NCI-H345 (cell line): ENCODE results near the gene SEMA4B.
"Not testable (repeated sequence)": the region's sequence is repeated elsewhere in the genome, so short reads cannot be mapped to it uniquely, and the experiment has no call there.

Source experiments
- DNase-seq: peaks from one replicate; lab custom pipeline; 2025; lab: John Stamatoyannopoulos, UW

The SEMA4B gene

DNA sequence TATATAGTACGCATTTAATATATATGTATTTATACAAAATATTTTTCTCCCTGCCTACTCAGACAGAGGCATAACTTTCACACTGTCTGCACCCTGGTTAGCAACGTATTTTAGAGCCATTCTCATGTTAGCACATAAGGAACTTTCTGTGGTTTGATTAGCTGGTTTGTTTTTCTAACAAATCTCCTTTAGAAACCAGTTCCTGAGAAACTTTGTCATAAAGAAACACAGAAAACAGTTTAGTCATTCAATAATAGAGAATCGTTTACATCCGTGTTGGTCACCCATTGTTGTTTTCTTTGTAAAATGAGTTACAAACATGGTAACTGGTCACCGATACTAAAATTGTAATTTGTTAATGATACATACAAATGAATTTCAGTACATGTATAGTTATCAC is 58.4 kb downstream of the SEMA4B start:
- no peak for DNase-seq

DNA sequence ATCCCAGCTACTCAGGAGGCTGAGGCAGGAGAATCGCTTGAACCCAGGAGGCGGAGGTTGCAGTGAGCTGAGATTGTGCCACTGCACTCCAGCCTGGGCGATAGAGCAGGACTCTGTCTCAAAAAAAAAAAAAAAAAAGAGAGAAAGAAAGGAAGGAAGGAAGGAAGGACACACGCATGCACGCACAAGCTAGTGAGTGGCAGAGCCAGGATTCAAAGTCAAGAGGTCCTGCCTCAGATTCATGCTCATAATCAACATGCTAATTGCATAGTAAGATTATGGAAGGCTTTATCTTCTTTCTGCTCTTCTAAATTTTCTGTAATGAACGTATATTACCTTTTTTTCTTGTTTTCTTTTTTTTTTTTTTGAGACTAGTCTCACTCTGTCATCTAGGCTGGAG is 59.6 kb downstream of the SEMA4B start:
- not testable (repeated sequence) for DNase-seq

DNA sequence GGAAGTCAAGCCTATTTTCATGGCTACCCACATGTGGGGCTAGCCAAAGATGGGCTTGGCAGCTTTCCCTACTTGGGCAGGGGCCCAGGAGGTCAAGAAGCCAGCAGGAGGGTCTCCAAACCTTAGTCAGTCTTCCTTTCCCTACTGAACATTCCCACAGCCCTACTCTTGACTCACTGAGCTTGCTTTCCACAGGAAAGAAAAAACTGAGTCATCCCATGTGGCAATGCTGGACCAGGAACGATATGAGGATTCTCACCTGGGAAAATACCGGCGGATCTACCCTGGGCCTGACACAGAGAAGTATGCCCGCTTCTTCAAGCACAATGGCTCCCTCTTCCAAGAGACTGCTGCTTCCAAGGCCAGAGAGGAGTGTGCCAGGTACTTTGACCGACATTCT is 60.7 kb downstream of the SEMA4B start:
- DNase-seq = no peak

DNA sequence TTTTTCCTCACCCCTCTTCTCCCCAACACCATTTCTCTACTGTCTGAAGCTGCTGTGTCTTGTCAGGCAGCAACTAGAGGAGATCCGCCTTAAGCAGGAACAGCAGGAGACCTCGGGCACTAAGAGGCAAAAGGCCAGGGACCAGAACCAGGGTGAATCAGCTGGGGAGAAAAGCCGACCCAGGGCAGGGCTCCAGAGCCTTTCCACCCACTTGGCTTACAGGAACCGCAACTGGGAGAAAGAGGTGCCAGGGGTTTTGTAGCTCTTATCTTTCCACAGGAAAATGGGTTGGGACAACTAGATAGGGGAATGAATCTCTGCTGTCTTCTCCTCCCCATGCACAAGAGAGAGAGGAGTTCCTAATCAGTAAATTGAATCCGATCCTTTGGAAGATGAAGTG is 61.3 kb downstream of the SEMA4B start:
- no peak for DNase-seq

DNA sequence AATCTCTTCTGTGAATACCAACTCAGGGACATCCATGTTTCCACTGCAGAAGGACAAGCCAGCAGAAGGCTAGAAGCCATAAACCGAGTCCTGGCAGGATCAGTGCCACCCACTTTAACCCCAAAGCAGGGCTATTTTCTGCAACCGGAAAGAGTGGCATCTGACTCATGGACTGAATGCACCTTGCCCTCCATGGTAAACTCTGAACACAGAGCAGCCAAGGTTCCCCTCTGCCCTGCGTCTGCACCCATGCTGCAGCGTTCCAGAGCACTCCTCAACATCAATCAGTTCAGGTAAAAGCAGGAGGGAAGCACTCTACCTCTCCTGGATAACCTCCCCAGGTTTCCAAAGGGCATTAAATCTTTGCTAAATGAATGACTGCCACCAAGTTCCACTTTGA is 63.5 kb downstream of the SEMA4B start:
- no peak for DNase-seq

DNA sequence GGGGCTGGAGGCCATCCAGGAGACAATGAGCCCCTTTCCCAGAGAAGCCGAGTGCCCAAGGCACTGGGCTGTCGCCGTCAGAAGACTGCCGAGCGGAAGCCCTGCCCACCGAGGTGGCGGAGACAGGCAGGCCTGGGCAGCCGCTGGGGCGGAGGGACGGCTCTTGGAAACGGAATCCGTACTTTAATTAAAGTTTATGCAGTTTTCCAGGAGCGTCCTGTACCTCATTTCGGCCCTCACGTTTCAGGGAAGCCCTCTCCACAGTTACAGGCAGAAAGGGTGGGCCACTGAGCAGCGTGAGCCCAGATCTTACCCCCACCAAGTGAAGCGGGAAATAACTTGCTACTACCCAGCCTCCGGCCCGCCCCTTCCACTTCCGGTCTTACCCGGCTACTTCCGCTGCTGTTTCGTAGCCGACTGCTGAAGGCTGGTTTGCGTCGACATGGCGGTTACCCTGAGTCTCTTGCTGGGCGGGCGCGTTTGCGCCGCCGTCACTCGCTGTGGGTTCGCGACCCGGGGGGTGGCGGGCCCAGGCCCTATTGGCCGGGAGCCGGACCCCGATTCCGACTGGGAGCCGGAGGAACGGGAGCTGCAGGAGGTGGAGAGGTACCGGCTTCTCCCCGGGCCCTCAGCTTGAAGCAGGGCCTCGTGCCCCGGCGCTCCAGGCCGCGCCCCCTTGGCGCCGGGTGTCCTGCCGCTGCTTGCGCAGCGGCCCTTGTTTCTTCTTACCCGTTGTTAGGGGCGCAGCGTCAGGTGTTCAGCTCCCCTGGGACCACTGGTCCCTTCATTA is 64.3 kb downstream of the SEMA4B start, which contains the start of gene NGRN:
Gene NGRN (plus strand): TSS at position 402 of the 790 bp plus-strand sequence. CDS start 41 bp downstream, at position 443.
- DNase-seq = peak; percentile 86

DNA sequence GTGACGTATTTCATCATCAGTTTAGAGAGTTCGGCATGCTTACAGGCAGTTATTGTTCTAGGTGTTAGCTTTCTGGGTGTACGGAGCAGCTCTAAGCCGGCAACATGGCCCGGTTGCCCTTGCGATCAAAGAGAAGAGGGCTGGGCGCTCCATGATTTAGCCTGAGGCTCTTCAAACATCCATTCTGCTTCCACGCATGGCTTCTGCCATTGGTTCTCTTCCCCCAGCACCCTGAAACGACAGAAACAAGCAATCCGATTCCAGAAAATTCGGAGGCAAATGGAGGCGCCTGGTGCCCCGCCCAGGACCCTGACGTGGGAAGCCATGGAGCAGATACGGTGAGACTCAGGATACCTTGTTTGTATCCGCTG is 64.9 kb downstream of the SEMA4B start:
- peak; percentile 41 for DNase-seq

DNA sequence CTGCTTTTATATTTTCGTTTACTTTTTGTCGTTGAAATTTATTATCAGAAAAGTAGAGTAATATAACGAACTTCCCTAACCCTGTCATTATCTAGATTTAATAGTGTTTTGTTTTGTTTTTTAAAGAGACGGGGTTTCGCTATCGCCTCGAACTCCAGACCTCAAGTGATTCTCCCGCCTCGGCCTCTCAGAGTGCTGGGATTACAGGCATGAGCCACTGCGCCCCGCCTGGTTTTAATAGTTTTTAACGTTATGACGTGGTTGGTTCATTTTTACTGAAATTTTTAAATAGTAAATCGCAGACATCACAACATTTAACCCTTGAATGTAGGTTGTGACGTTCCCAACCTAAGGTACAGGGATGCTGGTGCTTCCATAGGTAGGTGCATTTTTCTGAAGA is 65.4 kb downstream of the SEMA4B start:
- DNase-seq = no peak

DNA sequence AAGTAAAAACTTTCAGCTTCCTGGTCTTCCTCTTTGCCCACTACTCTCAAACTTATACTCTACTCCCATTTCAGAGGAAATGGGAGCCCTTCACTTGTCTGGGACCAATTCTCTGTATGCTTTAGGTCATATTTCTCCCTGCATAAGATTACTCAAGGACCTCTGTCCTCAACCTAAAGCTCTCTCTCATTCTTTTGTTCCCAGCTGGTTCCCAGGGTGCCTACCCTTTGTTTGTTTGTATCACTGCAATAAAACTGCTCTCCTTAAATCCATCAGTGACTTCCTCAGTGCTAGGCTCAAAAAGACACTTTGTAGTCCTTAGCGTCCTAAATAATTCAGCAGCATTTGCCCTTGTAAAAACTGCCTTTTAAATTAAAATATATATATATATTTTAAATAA is 67.3 kb downstream of the SEMA4B start:
- DNase-seq = peak; percentile 26

DNA sequence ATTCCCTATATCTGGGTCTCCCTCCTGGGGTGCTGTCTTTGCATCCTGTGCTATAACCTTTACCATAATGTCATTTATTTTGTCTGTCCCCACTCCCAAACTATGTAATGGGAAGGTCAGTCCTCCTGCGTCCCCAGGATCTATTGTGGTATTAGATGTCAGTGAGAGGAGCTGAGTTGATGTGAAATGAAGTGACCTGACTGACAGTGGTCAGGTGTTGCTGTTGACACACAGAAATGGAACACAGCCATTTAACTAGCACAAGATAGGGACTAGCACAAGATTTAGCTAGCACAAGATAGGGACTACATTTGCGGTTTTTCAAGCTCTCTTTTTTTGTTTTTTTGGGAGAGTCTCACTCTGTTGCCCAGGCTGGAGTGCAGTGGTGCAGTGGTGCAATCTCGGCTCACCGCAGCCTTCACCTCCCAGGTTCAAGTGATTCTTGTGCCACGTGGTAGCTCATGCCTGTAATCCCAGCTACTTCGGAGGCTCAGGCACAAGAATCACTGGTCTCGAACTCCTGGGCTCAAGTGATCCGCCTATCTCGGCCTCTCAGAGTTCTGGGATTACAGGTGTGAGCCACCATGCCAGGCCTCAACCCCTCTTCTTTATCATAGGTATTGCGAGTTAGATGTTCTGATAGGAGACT is 69.5 kb downstream of the SEMA4B start:
- no peak for DNase-seq

DNA sequence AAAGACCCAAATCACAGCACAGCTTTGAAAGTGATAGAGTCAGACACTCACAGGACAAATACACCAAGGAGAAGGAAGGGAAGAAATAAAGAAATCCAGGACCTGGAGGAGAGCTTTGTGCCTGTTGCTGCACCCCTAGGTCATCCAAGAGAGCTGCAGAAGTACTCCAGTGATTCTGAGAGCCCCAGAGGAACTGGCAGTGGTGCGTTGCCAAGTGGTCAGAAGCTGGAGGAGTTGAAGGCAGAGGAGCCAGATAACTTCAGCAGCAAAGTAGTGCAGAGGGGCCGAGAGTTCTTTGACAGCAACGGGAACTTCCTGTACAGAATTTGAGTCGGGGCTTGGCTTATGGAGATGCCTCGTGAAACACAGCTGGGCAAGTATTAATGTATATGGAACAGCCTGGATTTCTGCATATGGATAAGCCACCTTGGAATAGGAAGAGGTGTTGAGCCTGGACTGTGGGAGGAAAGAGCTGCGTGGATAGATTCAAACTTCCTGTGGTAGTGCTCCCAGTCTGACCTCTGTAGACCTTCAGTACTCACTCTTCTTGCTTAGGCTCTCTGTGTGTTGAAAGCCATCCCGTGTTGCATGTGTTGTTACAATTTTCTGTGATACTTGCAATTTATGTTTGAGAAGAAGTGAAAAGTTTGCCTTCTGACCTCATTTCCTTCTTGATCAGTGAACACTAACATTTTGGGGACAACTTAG is 70.5 kb downstream of the SEMA4B start:
- no peak for DNase-seq

DNA sequence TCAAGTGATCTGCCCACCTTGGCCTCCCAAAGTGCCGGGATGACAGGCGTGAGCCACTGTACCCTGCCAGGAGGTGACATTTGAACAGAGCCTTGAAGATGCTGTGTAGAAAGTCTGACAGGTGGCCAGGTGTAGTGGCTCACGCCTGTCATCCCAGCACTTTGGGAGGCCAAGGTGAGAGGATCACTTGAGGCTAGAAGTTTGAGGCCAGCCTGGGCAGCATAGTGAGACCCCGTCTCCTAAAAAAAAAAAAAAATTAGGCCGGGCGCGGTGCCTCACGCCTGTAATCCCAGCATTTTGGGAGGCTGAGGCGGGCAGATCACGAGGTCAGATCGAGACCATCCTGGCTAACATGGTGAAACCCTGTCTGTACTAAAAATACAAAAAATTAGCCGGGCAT is 77.3 kb downstream of the SEMA4B start:
- DNase-seq = not testable (repeated sequence)
